NCI-H2029 treated with DMSO at 0.1 percent for 48 hours (cell line): ENCODE results near the gene COPS7A.

Source experiments
- DNase-seq: peaks from one replicate; lab custom pipeline; 2025; lab: John Stamatoyannopoulos, UW

Gene COPS7A

DNA sequence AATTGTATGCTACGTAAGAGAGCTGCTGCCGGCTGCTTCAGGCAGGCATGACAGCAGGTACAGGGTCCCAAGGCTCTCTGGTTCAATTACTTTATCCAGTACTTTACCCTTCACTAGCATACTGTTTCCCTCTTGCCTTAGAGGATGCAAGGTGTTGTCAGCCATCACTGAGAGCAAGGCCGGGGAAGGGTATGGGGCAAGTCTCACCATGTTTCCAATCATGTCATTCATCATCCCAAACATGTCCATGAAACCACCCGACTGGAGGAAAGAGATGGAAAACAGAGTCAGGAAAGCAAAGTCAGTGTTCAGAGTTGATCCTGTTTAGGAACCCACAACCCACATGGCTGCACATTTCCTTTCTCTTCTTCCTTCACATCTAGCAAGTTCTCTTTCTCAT lies 26.7 kb downstream of the COPS7A start:
- DNase-seq, result no peak

DNA sequence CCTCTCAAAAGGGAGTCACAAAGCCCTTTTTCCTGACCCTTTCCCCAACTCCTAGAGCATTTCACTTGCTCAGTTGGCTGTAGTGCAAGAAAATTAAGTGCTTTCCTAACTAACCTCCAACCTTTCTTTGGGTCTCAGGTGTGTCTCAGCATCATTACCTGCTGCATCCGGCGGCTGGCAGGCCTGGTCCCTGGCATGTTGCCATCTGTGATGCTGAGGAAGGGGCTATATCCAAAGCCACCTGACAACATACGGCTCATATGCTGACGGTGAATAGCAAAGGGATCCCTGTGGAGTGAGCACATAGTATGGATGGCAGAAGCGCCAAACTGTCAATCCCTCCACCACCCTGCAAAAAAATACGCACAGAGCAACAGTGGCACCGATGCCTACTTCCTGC lies 27.9 kb downstream of the COPS7A start:
- no peak for DNase-seq

- no peak for DNase-seq
Observed at GRCh38 chr12:6752167-6752920, 28.5 kb downstream of the COPS7A start.

DNA sequence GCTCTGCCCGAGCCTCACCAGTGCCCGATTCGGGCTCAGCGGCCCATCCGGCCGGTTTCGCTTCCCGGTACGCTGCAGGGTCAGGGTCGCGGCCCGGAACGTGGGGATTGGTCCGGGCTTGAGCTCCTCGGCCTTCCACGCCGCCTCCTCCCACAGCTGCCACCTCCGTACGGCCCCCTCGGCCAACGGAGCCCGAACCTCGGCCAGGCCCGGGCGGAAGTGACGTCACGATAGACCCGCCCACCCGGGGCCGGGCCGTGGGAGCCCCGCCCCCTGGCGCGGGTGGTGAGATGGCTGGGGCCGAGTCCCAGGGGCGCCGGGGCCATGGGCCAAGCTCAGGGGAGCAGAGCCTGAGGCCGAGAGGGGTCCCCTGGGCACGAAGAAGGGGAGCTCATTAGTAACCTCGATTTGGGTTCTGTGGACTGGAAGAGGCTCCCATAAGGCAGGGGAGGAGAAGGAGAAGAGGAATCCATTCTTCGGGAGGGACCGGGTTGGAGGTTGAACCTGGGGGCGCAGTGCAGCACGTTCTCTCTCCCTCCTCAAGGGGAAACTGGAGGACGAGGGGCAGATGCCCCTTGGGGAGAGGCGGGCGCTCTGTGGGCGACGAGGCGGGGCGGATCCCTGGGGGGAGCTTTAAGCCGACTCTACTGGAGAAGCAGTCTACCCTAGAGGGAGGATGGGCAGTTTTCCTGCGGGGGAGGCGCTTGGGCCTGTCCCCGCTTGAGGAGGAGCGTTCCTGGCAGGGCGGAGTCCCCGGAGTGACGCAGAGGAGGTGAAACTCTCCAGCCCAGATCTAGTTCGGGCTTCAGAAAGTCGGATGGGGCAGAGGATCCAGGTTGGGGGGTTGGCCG lies 29.3 kb downstream of the COPS7A start, which contains the start of gene MLF2:
TSS of gene MLF2 (minus strand) at position 221 of the 851 bp plus-strand sequence. CDS start 807 bp downstream, outside the sequence.
- DNase-seq, result peak; percentile 90

DNA sequence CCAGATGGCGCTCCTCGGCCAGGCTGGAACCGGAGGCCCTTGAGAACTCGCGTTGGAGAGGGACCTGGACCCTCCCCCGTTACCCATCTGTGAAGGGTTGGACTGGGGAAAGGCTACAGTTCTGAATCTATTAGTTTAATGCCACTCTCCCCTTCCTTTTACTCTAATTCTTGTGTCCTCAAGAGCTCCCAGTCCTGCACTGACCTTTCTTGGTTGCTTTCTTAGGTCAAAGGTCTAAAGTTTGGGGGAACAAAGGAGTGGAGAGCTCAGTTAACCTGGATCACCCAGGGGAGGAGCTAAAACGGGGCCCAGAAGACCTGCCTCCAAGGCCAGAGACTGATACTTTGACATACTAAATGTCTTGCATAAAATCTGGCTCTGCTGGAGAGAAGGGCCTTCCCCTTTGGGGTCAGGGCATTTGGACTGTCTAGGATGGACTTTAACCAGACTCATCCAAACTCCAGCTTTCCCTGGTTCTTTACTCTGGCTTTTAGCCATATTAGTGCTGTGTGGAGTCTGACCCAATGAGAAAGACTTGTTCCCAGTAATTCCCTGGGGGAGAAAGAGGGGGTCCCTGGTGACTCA lies 30.0 kb downstream of the COPS7A start:
- DNase-seq, result no peak

DNA sequence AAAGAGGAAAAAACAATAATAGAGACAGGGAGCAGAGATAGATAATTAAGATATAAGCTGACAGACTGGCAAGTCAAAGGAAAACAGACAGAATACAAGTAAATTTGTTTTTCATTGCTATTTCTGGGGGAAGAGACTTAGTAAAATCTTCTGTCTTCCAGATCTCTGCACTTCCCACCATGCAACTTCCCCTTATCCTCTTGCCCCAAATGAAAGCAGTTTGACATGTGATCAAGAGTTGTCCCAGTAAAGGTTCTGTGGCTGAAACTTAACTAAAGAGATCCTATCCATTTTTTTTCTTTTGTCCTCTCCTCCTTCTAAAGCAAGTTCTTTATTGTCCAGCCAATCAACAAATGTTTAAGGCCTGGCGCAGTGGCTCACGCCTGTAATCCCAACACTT lies 30.6 kb downstream of the COPS7A start:
- no peak for DNase-seq

- no peak for DNase-seq
Observed at GRCh38 chr12:6757028-6757690, 33.3 kb downstream of the COPS7A start.

GRCh38 chr12:6758506-6759095 lies 34.8 kb downstream of the COPS7A start:
- DNase-seq, result no peak

DNA sequence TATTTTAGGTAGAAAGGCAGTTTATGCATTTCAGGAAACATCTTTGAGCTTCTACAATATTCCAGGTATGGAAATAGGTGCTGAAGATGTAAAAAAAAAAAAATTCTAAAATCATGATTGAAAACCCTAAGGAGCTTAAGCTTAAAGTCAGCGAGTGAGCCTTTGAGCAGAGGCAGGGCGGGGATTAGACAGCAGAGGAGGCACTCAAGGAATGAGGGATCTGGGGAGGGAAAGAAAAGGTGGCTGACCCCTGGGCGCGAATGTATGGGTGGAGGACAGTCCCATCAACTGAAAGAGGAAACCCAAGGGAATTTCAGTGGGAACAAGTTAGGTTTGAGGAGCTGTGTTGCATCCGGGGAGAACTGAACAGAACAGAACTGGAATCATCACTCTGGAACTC lies 35.9 kb downstream of the COPS7A start:
- DNase-seq, result no peak

- no peak for DNase-seq
Observed at GRCh38 chr12:6763380-6763779, 39.5 kb downstream of the COPS7A start.

DNA sequence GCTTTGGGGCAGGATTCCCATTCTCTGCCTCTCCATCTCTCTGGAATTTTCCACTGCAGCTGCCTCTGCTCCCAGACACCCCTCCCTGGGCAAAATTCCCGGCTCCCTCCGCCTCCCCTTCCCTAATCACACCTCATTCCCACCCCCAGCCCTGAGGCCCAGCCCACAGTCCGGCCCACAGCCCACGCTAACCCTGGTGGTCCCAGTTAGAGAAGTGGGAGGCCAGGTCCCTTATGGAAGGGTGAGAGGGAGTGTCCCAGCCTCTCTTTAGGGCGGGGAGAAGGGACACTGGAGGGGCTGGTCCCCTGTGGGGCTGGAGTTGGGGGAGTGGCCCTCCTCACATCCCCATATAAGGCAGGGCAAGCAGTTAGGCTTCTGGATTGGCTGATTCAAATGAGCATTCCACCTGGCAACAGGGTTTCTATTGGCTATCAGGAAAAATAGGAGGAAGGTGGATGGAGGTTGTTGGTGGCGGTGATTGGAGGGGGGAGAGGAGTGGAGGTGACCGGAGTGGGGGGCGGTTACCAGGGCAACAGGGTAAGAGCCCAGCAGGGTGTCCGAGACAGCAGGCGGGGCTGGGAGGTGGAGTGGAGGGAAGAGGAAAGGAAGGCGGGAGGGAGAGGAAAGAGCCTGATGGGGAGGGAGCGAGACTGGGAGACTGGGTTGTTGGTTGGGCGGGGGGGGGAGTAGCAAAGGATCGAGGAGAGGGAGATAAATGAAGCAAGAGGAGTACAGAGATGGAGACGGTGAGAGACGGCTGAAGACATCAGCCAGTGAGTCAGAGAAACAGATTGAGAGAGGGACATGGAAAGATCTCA lies 40.4 kb downstream of the COPS7A start:
- peak; percentile 98 for DNase-seq

GRCh38 chr12:6765048-6765633 lies 41.3 kb downstream of the COPS7A start:
- DNase-seq, result peak; percentile 54

DNA sequence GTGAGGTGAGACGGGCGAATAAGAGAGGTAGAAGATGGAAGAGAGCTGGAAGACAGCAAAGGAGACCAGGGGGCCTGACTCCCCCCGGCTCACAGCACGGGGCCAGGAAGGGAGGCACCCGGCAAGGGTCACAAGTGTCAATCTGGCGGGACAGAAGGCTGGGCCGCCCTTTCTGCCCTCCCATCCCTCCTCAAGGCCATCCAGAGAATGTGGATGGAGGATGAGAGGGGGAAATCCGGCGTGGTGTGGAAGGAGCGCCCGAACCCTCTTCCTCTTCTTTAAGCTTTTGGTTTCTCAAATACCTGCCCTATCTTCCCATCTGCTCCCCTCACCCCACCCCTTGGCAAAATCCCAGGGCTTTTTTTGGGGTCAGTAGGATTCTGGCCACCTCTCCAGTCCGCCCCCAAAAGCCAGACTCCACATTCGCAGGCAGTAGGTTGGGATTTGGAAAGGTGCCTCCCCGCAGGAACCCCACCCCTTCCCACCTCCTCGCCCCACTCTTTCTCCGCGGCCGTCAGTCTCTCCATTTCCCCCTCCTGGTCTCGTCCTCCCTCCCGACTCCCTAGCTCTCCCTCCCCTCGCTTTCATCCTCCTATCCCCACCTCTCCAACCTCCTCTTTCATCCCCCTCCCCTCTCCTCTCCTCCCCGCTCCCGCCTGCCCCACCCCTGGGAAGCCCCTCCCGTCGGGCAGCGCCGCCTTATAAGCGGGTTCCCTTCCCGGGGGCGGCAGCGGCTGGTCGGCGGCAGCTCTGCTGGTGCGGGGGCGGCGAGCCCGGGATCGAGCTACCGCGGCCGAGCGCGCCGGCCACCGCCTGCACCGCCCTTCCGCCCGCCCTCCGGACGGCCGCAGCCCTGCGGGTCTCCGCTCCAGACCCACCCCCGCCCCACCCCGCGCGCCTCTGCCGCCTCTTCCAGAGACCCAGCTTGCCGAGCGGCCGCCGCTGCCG lies 42.1 kb downstream of the COPS7A start, which contains the start of gene PTMS:
TSS of gene PTMS (plus strand) at position 730 of the 948 bp plus-strand sequence. CDS start 343 bp downstream, outside the sequence.
- peak; percentile 60 for DNase-seq

DNA sequence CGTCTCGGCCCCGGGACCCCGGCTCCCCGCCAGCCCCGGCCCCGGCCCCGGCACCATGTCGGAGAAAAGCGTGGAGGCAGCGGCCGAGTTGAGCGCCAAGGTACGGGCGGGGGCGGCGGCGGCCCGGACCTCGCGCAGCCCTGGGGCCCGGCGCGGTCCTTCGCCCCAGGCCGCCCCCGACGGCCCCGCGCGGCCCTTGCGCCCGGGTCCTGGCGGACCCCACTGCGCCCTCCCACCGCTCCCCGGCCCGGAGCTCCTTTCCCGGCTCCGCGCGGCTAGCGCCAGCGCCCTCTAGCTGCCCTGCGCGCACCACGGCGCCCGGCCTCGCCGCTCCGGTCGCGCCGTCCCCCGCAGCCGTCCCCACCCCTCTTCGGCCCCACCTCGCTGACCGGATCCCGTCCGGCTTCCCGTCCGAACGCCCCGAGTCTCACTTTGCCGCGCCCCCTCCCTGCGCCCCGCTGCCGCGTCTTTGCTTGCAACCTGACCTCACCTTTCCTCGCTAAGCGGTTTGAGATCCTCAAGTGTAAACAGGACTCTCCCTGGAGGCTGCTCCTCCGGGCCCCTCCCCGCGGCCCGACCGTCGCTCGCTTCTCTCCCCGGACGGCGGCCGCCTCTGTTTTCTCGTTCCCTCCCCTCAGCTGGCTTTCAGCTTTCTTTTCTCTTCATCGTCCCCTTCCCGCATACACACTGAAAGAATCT lies 43.0 kb downstream of the COPS7A start:
- no peak for DNase-seq

GRCh38 chr12:6767353-6768319 lies 43.8 kb downstream of the COPS7A start:
- DNase-seq, result no peak

- DNase-seq, result no peak
Observed at GRCh38 chr12:6768437-6768914, 44.6 kb downstream of the COPS7A start.

DNA sequence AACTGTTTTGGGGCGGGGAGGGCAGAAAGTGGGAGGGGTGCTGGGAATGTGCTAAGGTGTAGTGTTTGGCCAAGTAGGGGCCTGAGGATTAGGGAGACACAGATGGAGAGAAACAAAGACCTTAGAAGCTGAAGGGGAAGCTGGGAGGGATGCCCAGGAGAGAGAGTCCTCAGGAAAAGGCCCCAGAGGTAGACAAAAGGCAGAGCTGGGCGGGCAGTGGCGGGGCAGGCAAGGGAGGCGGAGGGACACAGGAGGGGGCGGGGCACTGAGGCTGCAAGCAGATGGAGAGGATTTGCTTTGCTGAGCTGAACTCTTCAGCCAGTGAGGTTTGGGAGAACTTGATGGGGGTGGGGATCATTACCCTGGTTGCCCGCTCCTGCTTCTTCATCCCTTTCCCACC lies 45.1 kb downstream of the COPS7A start:
- DNase-seq, result no peak
